ENCODE data around the gene ALCAM.

The ALCAM gene

GRCh38 chr3:105619651-105620050 is 252.9 kb downstream of the ALCAM start:
- TF ChIP-seq CTCF (IDR thresholded peaks at IDR 0.05; ENCODE audit: insufficient read depth, low read depth, low read length, missing control alignments) = no peak
- DNase-seq (ENCODE audit: low read depth) = no peak

GRCh38 chr3:105620236-105620635 is 253.5 kb downstream of the ALCAM start:
- H3K4me3 ChIP-seq (ENCODE audit: low read depth, low read length) = no peak overlapping the region
- no peak for DNase-seq (ENCODE audit: low read depth)
- no peak for TF ChIP-seq CTCF (IDR thresholded peaks at IDR 0.05; ENCODE audit: insufficient read depth, low read depth, low read length, missing control alignments)

More at GRCh38 chr3:105619651-105620050, 252.9 kb downstream of the ALCAM start:
- no peak overlapping the region for H3K4me3 ChIP-seq (ENCODE audit: low read depth, low read length)

GRCh38 chr3:105622169-105622568 is 255.5 kb downstream of the ALCAM start:
- DNase-seq (ENCODE audit: low read depth) = no peak
- H3K4me3 ChIP-seq (ENCODE audit: low read depth, low read length) = no peak overlapping the region
- no peak for TF ChIP-seq CTCF (IDR thresholded peaks at IDR 0.05; ENCODE audit: insufficient read depth, low read depth, low read length, missing control alignments)
